ENCODE results near the gene TTC7B. TPM values are rescaled to one million over a fixed set of nuclear protein-coding genes. Genes with fewer than 3 reads are reported as not detected.

The TTC7B gene
- total and polyA plus RNA-seq, 2 donors (not counting 1 experiment from before 2014, with no cell fraction given): 0.36 to 3.2 TPM

- WGBS (ENCODE audit: insufficient coverage): no CpG with 5 or more reads among the region's 5 CpGs
- Mint-ChIP-seq H3K27me3 (no peaks in the 10 kb centered on the region), H3K9me3 (ENCODE audit: insufficient read depth) (no peaks in the 10 kb centered on the region), H3K27ac (no peak overlapping the region), H3K4me1 (no peaks in the 10 kb centered on the region), H3K4me3 (no peak overlapping the region)
- Histone ChIP-seq H3K27me3 (replicated peaks in 1 of 4; ENCODE audit: control extremely low read depth in 1 of 4, control insufficient read depth in 3 of 4, insufficient read depth in 4 of 4, low read length in 3 of 4) (no peaks in the 10 kb centered on the region), H3K4me2 (replicated peaks; ENCODE audit: low read depth, low read length, poor library complexity, severe bottlenecking) (no peak overlapping the region), H2AFZ (ENCODE audit: insufficient read depth, low read depth, low read length, poor library complexity, severe bottlenecking) (no peak overlapping the region), H3K9me3 (ENCODE audit: control extremely low read depth in 1 of 3, control insufficient read depth in 2 of 3, insufficient read depth in 1 of 3, low read length in 2 of 3) (no peaks in the 10 kb centered on the region), H3K4me3 (ENCODE audit: control extremely low read depth in 1 of 5, extremely low read depth in 1 of 5, insufficient read depth in 1 of 5, low read depth in 2 of 5, low read length in 4 of 5) (no peak overlapping the region), H3K27ac (ENCODE audit: low read length in 2 of 2) (no peak overlapping the region), H3K9ac (ENCODE audit: low read length) (no peak overlapping the region), H3K4me1 (ENCODE audit: control insufficient read depth in 2 of 2, insufficient read depth in 2 of 2, low read length in 2 of 2) (no peaks in the 10 kb centered on the region), H4K20me1 (ENCODE audit: control insufficient read depth, insufficient read depth, low read length, poor library complexity, severe bottlenecking) (no peaks in the 10 kb centered on the region), H3K79me2 (ENCODE audit: control insufficient read depth, insufficient read depth, low read length) (no peaks in the 10 kb centered on the region), H3K36me3 (replicated peaks in 1 of 2; ENCODE audit: control extremely low read depth in 1 of 2, control insufficient read depth in 1 of 2, extremely low read depth in 1 of 2, insufficient read depth in 2 of 2, low read length in 1 of 2) (no peaks in the 10 kb centered on the region)
- intact Hi-C loops (cut with micrococcal nuclease): no loop called here
- ChIA-PET CTCF (no interaction called here), POLR2A (no interaction called here)
- TF ChIP-seq EZH2 (IDR thresholded peaks at IDR 0.05; ENCODE audit: borderline replicate concordance, insufficient read depth, low read depth, low read length, poor library complexity, severe bottlenecking): no peak
- ATAC-seq (ENCODE audit: low read depth) (no peak), DNase-seq (no peak)
These were observed 138.7 kb downstream of the TTC7B start for GRCh38 chr14:90677484-90678050.

- Histone ChIP-seq H2AFZ (ENCODE audit: insufficient read depth, low read depth, low read length, poor library complexity, severe bottlenecking) (no peak overlapping the region), H3K4me3 (ENCODE audit: control extremely low read depth in 1 of 5, extremely low read depth in 1 of 5, insufficient read depth in 1 of 5, low read depth in 2 of 5, low read length in 4 of 5) (no peak overlapping the region), H4K20me1 (ENCODE audit: control insufficient read depth, insufficient read depth, low read length, poor library complexity, severe bottlenecking) (no peaks in the 10 kb centered on the region), H3K9me3 (ENCODE audit: control extremely low read depth in 1 of 3, control insufficient read depth in 2 of 3, insufficient read depth in 1 of 3, low read length in 2 of 3) (no peaks in the 10 kb centered on the region), H3K9ac (ENCODE audit: low read length) (no peak overlapping the region), H3K27me3 (replicated peaks in 1 of 4; ENCODE audit: control extremely low read depth in 1 of 4, control insufficient read depth in 3 of 4, insufficient read depth in 4 of 4, low read length in 3 of 4) (no peaks in the 10 kb centered on the region), H3K27ac (ENCODE audit: low read length in 2 of 2) (no peak overlapping the region), H3K79me2 (ENCODE audit: control insufficient read depth, insufficient read depth, low read length) (no peaks in the 10 kb centered on the region), H3K4me2 (replicated peaks; ENCODE audit: low read depth, low read length, poor library complexity, severe bottlenecking) (no peak overlapping the region), H3K36me3 (replicated peaks in 1 of 2; ENCODE audit: control extremely low read depth in 1 of 2, control insufficient read depth in 1 of 2, extremely low read depth in 1 of 2, insufficient read depth in 2 of 2, low read length in 1 of 2) (no peaks in the 10 kb centered on the region), H3K4me1 (ENCODE audit: control insufficient read depth in 2 of 2, insufficient read depth in 2 of 2, low read length in 2 of 2) (peaks cover 0 to 4% of the 10 kb centered on the region in 2 donors)
- Mint-ChIP-seq H3K4me1 (peaks cover 5% of the 10 kb centered on the region), H3K9me3 (ENCODE audit: insufficient read depth) (no peaks in the 10 kb centered on the region), H3K27me3 (no peaks in the 10 kb centered on the region), H3K27ac (no peak overlapping the region), H3K4me3 (no peak overlapping the region)
- ATAC-seq (ENCODE audit: low read depth) (no peak), DNase-seq (no peak)
- POLR2A ChIA-PET: no interaction called here
- 92% methylated on average over 6 of the region's 6 CpGs for WGBS (ENCODE audit: insufficient coverage)
- CTCF ChIA-PET: no interaction called here
- intact Hi-C loops (cut with micrococcal nuclease): no loop called here
- no peak for TF ChIP-seq EZH2 (IDR thresholded peaks at IDR 0.05; ENCODE audit: borderline replicate concordance, insufficient read depth, low read depth, low read length, poor library complexity, severe bottlenecking)
- no peak for TF ChIP-seq CTCF (IDR thresholded peaks at IDR 0.05)
These were observed 139.3 kb downstream of the TTC7B start for GRCh38 chr14:90676912-90677311.
